A673 (cell line): ENCODE results near the gene PPP6R1. TPM values are rescaled to one million over a fixed set of nuclear protein-coding genes. Genes with fewer than 3 reads are reported as not detected.
A peak's percentile ranks its signal among the peaks of the same experiment; 100 is the strongest.

ENCODE experiments used
- BruUV-seq: library from RNA; stranded (reverse); fragments of 400-500 nt; replicated peaks from 2 replicates; lab custom pipeline; 2021; lab: Mats Ljungman, UMichigan
- CTCF ChIA-PET: fragments of 300-600 bp; sonication (Branson Sonifier 250); formaldehyde crosslinking; loops from one replicate; lab custom pipeline; 2022; ENCODE audit warnings: antibody characterized with exemption; lab: Charles Lee
- POLR2A ChIA-PET: fragments of 300-600 bp; sonication (Branson Sonifier 250); formaldehyde crosslinking; loops from one replicate; lab custom pipeline; 2022; ENCODE audit warnings: antibody characterized with exemption; ENCODE audit not compliant: low non-redundant PET; lab: Charles Lee
- DNase-seq: peaks from one replicate; pipeline ENCODE4 v3.0.0-alpha.2; 2015; ENCODE audit warnings: low spot score
- H3K27ac ChIP-seq: fragments of 200-600 bp; sonication (generic); 2 replicates; pipeline ENCODE4 v1.5.1; 2016; ENCODE audit warnings: mixed run types, low read depth, mild to moderate bottlenecking, mixed read lengths, antibody characterized with exemption, low read length; ENCODE audit not compliant: poor library complexity, severe bottlenecking
- H3K27me3 ChIP-seq: fragments of 200-600 bp; sonication (generic); replicated peaks from 2 replicates; pipeline ENCODE4 v1.6.1; 2017; ENCODE audit warnings: mixed run types, low read depth, mild to moderate bottlenecking, mixed read lengths, antibody characterized with exemption, low read length; ENCODE audit not compliant: insufficient read depth, poor library complexity
- H3K36me3 ChIP-seq: fragments of 200-600 bp; sonication (generic); 2 replicates; pipeline ENCODE4 v1.6.1; 2016; ENCODE audit warnings: mixed run types, mild to moderate bottlenecking, mixed read lengths, antibody characterized with exemption, low read length; ENCODE audit not compliant: insufficient read depth, poor library complexity, severe bottlenecking
- H3K4me1 ChIP-seq: fragments of 200-600 bp; sonication (generic); 2 replicates; pipeline ENCODE4 v1.6.1; 2017; ENCODE audit warnings: mixed run types, mild to moderate bottlenecking, mixed read lengths, antibody characterized with exemption, low read length; ENCODE audit not compliant: insufficient read depth, poor library complexity, severe bottlenecking
- H3K4me3 ChIP-seq: fragments of 200-600 bp; sonication (generic); 2 replicates; pipeline ENCODE4 v1.5.1; 2016; ENCODE audit warnings: low read depth, mixed run types, mild to moderate bottlenecking, mixed read lengths, low read length; ENCODE audit not compliant: poor library complexity, severe bottlenecking
- H3K9me3 ChIP-seq: fragments of 200-600 bp; sonication (generic); 2 replicates; pipeline ENCODE4 v1.6.1; 2016; ENCODE audit warnings: mixed run types, low read depth, mild to moderate bottlenecking, mixed read lengths, antibody characterized with exemption, low read length; ENCODE audit not compliant: poor library complexity, severe bottlenecking
- CTCF ChIP-seq: fragments of 300-800, 200-600 bp; sonication (generic); conservative IDR thresholded peaks from 2 replicates; pipeline ENCODE4 v1.5.1; 2017; ENCODE audit warnings: low read depth, mild to moderate bottlenecking, antibody characterized with exemption, low read length, moderate library complexity, mixed read lengths
- EZH2 ChIP-seq: fragments of 200-600 bp; sonication (generic); IDR thresholded peaks from 2 replicates; pipeline ENCODE4 v1.6.1; 2017; ENCODE audit warnings: borderline replicate concordance, low read depth, mild to moderate bottlenecking, mixed read lengths, antibody characterized with exemption, low read length; ENCODE audit not compliant: poor library complexity, severe bottlenecking
- intact Hi-C: fragments of 100-400 bp; cut with micrococcal nuclease; formaldehyde crosslinking; loops from one replicate; pipeline ENCODE4 v1.10.0; 2022; ENCODE audit not compliant: unreplicated experiment
- microRNA-seq: library from miRNA; unstranded; fragments of <30 nt; microRNA quantifications from one replicate; pipeline ENCODE4 v1.2.0, GENCODE V29; 2021
- total RNA-seq: library from RNA; stranded (reverse); gene quantifications from 2 replicates; pipeline ENCODE4 v1.2.3, GENCODE V29; 2021

Gene PPP6R1
- total RNA-seq, 1 experiment from 2014 or later: 108 TPM

- ChIA-PET POLR2A (no interaction called here), CTCF (no interaction called here)
- TF ChIP-seq EZH2: no peak
- TF ChIP-seq CTCF: no peak
- no peak for DNase-seq
- H3K9me3 ChIP-seq: no peaks in the 10 kb centered on the region
- H3K4me3 ChIP-seq: no peak overlapping the region
- no peaks in the 10 kb centered on the region for H3K4me1 ChIP-seq
- no TSS peak for BruUV-seq
- H3K27ac ChIP-seq: no peak overlapping the region
- H3K27me3 ChIP-seq: no peaks in the 10 kb centered on the region
- no peaks in the 10 kb centered on the region for H3K36me3 ChIP-seq
- intact Hi-C loops: no loop called here
These were observed 70.2 kb downstream of the PPP6R1 start for GRCh38 chr19:55188625-55189024.

- ChIA-PET CTCF (no interaction called here), POLR2A (no interaction called here)
- no peaks in the 10 kb centered on the region for H3K4me1 ChIP-seq
- H3K36me3 ChIP-seq: no peaks in the 10 kb centered on the region
- TF ChIP-seq CTCF: no peak
- TF ChIP-seq EZH2: no peak
- intact Hi-C loops: no loop called here
- no peaks in the 10 kb centered on the region for H3K9me3 ChIP-seq
- H3K4me3 ChIP-seq: no peak overlapping the region
- no TSS peak for BruUV-seq
- DNase-seq: no peak
- peaks cover 17% of the 10 kb centered on the region for H3K27me3 ChIP-seq
- no peak overlapping the region for H3K27ac ChIP-seq
These were observed 72.7 kb downstream of the PPP6R1 start for GRCh38 chr19:55186080-55186479.

- Histone ChIP-seq H3K27me3 (peaks cover 35% of the 10 kb centered on the region), H3K36me3 (no peaks in the 10 kb centered on the region), H3K4me1 (peaks cover 9% of the 10 kb centered on the region), H3K9me3 (no peaks in the 10 kb centered on the region), H3K27ac (no peak overlapping the region), H3K4me3 (no peak overlapping the region)
- CTCF ChIA-PET: no interaction called here
- BruUV-seq: no TSS peak
- DNase-seq: no peak
- intact Hi-C loops: no loop called here
- no peak for TF ChIP-seq EZH2
- TF ChIP-seq CTCF: no peak
- POLR2A ChIA-PET: no interaction called here
These were observed 77.1 kb downstream of the PPP6R1 start for GRCh38 chr19:55181740-55182139.

Small RNAs within 50 kb of the gene (microRNA-seq; reads per million reads assigned to microRNA genes)
- gene MIR6802 (3.0 reads per million, percentile 6 among the genes with 10 or more reads in this experiment), gene MIR6803 (5.9 reads per million, percentile 19 among the genes with 10 or more reads in this experiment), gene MIR6804 (8.1 reads per million, percentile 24 among the genes with 10 or more reads in this experiment)

Other genes with a start within 250 kb of the PPP6R1 start
- gene GP6, start 220.8 kb downstream of the PPP6R1 start, total RNA-seq: 0.22 TPM in 1 of 2 replicates, not detected in the other
- gene RDH13, start 195.9 kb downstream of the PPP6R1 start, total RNA-seq: 19.0 and 24.4 TPM in 2 replicates
- gene EPS8L1, start 183.1 kb downstream of the PPP6R1 start, total RNA-seq: 7.7 and 10.2 TPM in 2 replicates
- 85.7 and 94.6 TPM in 2 replicates for gene PPP1R12C, start 141.4 kb downstream of the PPP6R1 start, total RNA-seq
- 37.6 and 54.3 TPM in 2 replicates for gene TNNT1, start 109.8 kb downstream of the PPP6R1 start, total RNA-seq
- gene TNNI3, start 101.3 kb downstream of the PPP6R1 start, total RNA-seq: 12.8 and 16.5 TPM in 2 replicates
- 4.2 and 9.1 TPM in 2 replicates for gene DNAAF3, start 92.4 kb downstream of the PPP6R1 start, total RNA-seq
- 0.28 TPM in 1 of 2 replicates, not detected in the other for gene SYT5, start 78.7 kb downstream of the PPP6R1 start, total RNA-seq
- gene PTPRH, start 49.5 kb downstream of the PPP6R1 start, total RNA-seq: 0.17 and 0.55 TPM in 2 replicates
- 4.8 and 6.1 TPM in 2 replicates for gene TMEM86B, start 30.3 kb downstream of the PPP6R1 start, total RNA-seq
- 80.3 and 83.4 TPM in 2 replicates for gene HSPBP1, start 21.1 kb upstream of the PPP6R1 start, total RNA-seq
- 30.5 and 36.8 TPM in 2 replicates for gene BRSK1, start 25.0 kb upstream of the PPP6R1 start, total RNA-seq
- gene TMEM150B, start 66.3 kb upstream of the PPP6R1 start, total RNA-seq: not detected in 2 replicates
- gene KMT5C, start 80.9 kb upstream of the PPP6R1 start, total RNA-seq: 19.7 and 24.1 TPM in 2 replicates
- gene COX6B2, start 95.7 kb upstream of the PPP6R1 start, total RNA-seq: 0.48 TPM in 1 of 2 replicates, not detected in the other
- gene GARIN5B, start 104.2 kb upstream of the PPP6R1 start, total RNA-seq: not detected in 2 replicates
- gene IL11, start 111.4 kb upstream of the PPP6R1 start, total RNA-seq: 0.42 and 0.47 TPM in 2 replicates
- not detected in 2 replicates for gene TMEM190, start 117.8 kb upstream of the PPP6R1 start, total RNA-seq
- gene TMEM238, start 125.3 kb upstream of the PPP6R1 start, total RNA-seq: 0.42 and 0.69 TPM in 2 replicates
- gene RPL28, start 126.9 kb upstream of the PPP6R1 start, total RNA-seq: 1,355 and 1,380 TPM in 2 replicates
- gene UBE2S, start 148.8 kb upstream of the PPP6R1 start, total RNA-seq: 509 and 587 TPM in 2 replicates
- gene SHISA7, start 184.3 kb upstream of the PPP6R1 start, total RNA-seq: 0.21 and 0.26 TPM in 2 replicates
- 33.2 and 40.6 TPM in 2 replicates for gene ISOC2, start 202.6 kb upstream of the PPP6R1 start, total RNA-seq
- gene C19orf85, start 205.7 kb upstream of the PPP6R1 start, total RNA-seq: not detected in 2 replicates
- gene ZNF628, start 217.6 kb upstream of the PPP6R1 start, total RNA-seq: 11.9 and 16.7 TPM in 2 replicates
- gene NAT14, start 226.2 kb upstream of the PPP6R1 start, total RNA-seq: 55.1 and 66.0 TPM in 2 replicates
- gene SSC5D, start 229.4 kb upstream of the PPP6R1 start, total RNA-seq: 1.4 and 2.2 TPM in 2 replicates